Transverse colon (tissue), 4 donors: ENCODE results near the gene MMD. TPM values are rescaled to one million over a fixed set of nuclear protein-coding genes. Genes with fewer than 3 reads are reported as not detected.
"Not testable (repeated sequence)": the region's sequence is repeated elsewhere in the genome, so short reads cannot be mapped to it uniquely, and the experiment has no call there.

Source experiments
- DNase-seq: peaks from one replicate; pipeline ENCODE4 v3.0.0-alpha.2; 2019
- H3K27ac ChIP-seq, 4 donors: fragments of 200-600 bp; sonication (generic); 2 replicates each; pipeline ENCODE4 v1.5.1; 2016 to 2018; ENCODE audit warnings: inconsistent platforms in 4 of 4
- H3K27me3 ChIP-seq: fragments of 200-600 bp; sonication (generic); 2 replicates; pipeline ENCODE4 v1.5.1; 2017; ENCODE audit warnings: inconsistent platforms
- H3K36me3 ChIP-seq, 4 donors: fragments of 200-600 bp; sonication (generic); 2 replicates each; pipeline ENCODE4 v1.5.1; 2017 to 2019; ENCODE audit warnings: inconsistent platforms in 4 of 4
- H3K4me1 ChIP-seq, 4 donors: fragments of 200-600 bp; sonication (generic); 2 replicates each; pipeline ENCODE4 v1.5.1; 2017 to 2020; ENCODE audit warnings: inconsistent platforms in 4 of 4
- H3K4me3 ChIP-seq, 4 donors: fragments of 200-600 bp; sonication (generic); 1 replicate in 1 of 4; 2 replicates in 3 of 4; pipeline versions ENCODE4 v1.5.1 to v1.6.1; 2017 to 2019; ENCODE audit warnings: inconsistent platforms in 4 of 4
- H3K9me3 ChIP-seq, 2 donors: fragments of 200-600 bp; sonication (generic); 2 replicates each; pipeline ENCODE4 v1.5.1; 2017 to 2019; ENCODE audit warnings: inconsistent platforms in 2 of 2
- EP300 ChIP-seq: sonication (generic); formaldehyde crosslinking; IDR thresholded peaks from one replicate; pipeline ENCODE4 v1.6.1; 2017; ENCODE audit warnings: antibody characterized with exemption, low read depth
- POLR2A ChIP-seq: fragments of 450-650 bp; IDR thresholded peaks from one replicate; pipeline ENCODE4 v1.6.1; 2016; ENCODE audit warnings: antibody characterized with exemption, mild to moderate bottlenecking, moderate library complexity
- POLR2AphosphoS5 ChIP-seq, 3 donors: sonication (generic); formaldehyde crosslinking; IDR thresholded peaks; one replicate each; pipeline ENCODE4 v1.6.1; 2016; ENCODE audit warnings: antibody characterized with exemption in 3 of 3
- WGBS, 2 donors: methylation state at CpG; one replicate each; pipeline ENCODE4 v1.1.5; 2018; ENCODE audit warnings: low coverage in 1 of 2; 5-methylcytosine and 5-hydroxymethylcytosine counted together
- in situ Hi-C, 4 donors: fragments of 200-750 bp; cut with MboI; loops; one replicate each; pipeline versions ENCODE4 v1.15.0 to v1.15.1; 2017; ENCODE audit warnings: low sequenced_read_pairs in 3 of 4, low pct_ligation_motif_present in 1 of 4, low pct_unique_long_range_greater_than_20kb in 1 of 4
- intact Hi-C: fragments of 100-400 bp; cut with DNase I; formaldehyde crosslinking; loops from one replicate; pipeline ENCODE4 v1.15.1; 2023; ENCODE audit warnings: low total_unique reads
- total RNA-seq, 4 donors: library from RNA; depleted of rRNA; stranded (reverse); fragments of >200 nt; gene quantifications; one replicate each; pipeline ENCODE4 v1.1.0, GENCODE V29; 2016
- TF ChIP-seq, protein P1 (sequence below), 5 experiments: fragments of 200-600 bp in 3 of 5; fragments of 450-650 bp in 2 of 5; sonication (generic) in 3 of 5; IDR thresholded peaks; 1 replicate in 2 of 5; 2 replicates in 3 of 5; pipeline ENCODE4 v1.5.1; 2016 to 2017; ENCODE audit warnings: antibody characterized with exemption in 5 of 5, inconsistent platforms in 3 of 5, mild to moderate bottlenecking in 2 of 5, moderate library complexity in 1 of 5

MMD gene
- total RNA-seq, 4 donors from 2014 or later, result 4.8 to 18.9 (median 14.3) TPM

DNA sequence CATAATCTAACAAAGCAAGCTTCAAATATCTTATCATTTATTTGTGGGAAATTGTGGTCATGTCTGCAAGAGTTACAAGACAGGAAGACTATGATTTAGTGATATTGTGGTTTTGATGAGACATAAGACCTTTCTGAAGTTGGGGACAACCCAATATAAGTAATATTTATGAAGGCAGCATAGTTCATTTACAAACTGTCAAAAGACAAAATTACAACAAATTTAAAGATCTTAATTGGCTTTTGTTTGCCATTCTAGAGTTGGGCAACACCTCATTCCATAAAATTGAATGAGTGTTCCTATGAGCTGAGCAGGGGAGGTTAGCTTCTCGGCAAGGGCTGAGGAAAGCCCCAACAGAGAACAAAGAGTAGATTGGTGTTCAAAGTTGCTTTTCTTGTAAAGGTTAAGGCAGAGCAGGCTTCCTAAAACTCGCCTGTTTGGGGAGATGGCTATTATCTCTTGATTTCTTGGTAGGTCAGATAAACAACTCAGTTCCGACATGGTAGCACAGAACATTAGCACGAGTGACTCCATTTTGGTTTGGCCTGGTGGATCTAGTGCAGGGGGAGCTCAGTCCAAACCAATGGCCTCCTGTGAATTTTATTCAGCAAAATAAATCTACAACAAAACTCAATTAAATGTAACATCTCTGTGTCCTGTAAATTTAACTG is 10.9 kb upstream of the MMD start:
- H3K36me3 ChIP-seq, result no peaks in the 10 kb centered on the region
- H3K4me3 ChIP-seq, result no peak overlapping the region
- H3K9me3 ChIP-seq, result no peaks in the 10 kb centered on the region
- DNase-seq, result no peak
- TF ChIP-seq, protein P1, sequence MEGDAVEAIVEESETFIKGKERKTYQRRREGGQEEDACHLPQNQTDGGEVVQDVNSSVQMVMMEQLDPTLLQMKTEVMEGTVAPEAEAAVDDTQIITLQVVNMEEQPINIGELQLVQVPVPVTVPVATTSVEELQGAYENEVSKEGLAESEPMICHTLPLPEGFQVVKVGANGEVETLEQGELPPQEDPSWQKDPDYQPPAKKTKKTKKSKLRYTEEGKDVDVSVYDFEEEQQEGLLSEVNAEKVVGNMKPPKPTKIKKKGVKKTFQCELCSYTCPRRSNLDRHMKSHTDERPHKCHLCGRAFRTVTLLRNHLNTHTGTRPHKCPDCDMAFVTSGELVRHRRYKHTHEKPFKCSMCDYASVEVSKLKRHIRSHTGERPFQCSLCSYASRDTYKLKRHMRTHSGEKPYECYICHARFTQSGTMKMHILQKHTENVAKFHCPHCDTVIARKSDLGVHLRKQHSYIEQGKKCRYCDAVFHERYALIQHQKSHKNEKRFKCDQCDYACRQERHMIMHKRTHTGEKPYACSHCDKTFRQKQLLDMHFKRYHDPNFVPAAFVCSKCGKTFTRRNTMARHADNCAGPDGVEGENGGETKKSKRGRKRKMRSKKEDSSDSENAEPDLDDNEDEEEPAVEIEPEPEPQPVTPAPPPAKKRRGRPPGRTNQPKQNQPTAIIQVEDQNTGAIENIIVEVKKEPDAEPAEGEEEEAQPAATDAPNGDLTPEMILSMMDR (IDR thresholded peaks at IDR 0.05), result no peak
- TF ChIP-seq EP300 (no peak), POLR2A (no peak), POLR2AphosphoS5 (IDR thresholded peaks at IDR 0.05) (no peak)
- 38 to 66% methylated on average over 1 to 4 of the region's 4 CpGs for WGBS, 2 donors
- peaks cover 13 to 37% (median 29%) of the 10 kb centered on the region in 4 donors for H3K4me1 ChIP-seq
- peak overlapping the region; percentile 72 to 85 (median 81) for H3K27ac ChIP-seq
- intact Hi-C loops (no loop called here), in situ Hi-C loops (no loop called here)
- no peaks in the 10 kb centered on the region for H3K27me3 ChIP-seq

DNA sequence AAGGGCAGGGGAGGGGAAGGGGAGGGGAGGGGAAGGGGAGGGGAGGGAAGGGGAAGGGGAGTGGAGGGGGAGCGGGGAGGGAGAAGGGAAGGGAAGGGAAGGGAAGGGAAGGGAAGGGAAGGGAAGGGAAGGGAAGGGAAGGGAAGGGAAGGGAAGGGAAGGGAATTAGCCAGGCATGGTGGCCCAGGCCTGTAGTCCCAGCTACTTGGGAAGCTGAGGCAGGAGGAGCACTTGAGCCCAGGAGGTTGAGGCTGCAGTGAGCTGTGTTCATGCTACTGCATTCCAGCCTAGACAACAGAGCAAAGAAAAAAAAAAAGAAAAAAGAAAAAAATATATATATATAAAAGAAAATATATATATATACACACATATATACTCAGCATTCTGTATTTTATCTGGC is 10.3 kb upstream of the MMD start:
- no CpG with 5 or more reads among the region's 1 CpG for WGBS, 2 donors
- H3K9me3 ChIP-seq, DNase-seq, H3K36me3 ChIP-seq, H3K4me3 ChIP-seq, H3K27me3 ChIP-seq, intact Hi-C loops, H3K27ac ChIP-seq, in situ Hi-C loops: not testable (repeated sequence)
- peaks cover 13 to 37% (median 29%) of the 10 kb centered on the region in 4 donors for H3K4me1 ChIP-seq

DNA sequence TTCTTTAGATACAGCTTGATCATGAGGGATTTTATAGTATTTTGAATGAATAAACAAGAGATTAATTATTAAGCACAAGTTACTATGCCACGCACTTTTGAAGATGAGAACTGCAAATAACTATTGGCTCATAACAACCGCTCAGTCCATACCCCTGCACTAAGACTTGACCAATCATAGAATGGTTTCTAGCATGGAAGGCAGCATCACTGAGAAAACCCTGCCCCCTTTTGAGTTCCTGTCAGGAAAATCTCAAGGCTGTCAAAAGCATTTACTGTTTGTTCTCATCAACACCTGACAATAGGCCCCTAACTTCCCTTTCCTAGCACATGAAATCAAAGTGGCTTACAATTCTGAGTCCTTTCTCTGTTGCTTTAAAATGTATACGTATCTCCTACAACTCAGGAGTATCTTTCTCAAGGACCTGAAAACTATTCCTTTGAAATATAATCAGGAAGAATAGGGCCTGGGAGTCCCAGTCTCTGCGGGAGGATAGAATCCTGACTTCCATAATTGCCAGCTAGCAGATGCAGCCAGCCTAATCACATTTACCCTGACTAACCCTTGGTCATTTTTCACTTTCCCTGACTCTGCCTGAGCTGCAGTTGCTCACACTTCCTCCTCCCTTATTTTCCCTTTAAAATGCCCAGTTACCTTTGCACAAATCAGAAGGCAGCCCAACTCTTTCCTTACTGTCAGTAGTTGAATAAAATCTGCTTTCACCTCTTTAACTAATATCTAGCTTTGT is 9.1 kb upstream of the MMD start:
- Histone ChIP-seq H3K27me3 (no peaks in the 10 kb centered on the region), H3K27ac (peak overlapping the region in 3 of 4 donors; percentile 5 to 38 (median 20)), H3K36me3 (no peaks in the 10 kb centered on the region), H3K4me1 (peaks cover 13 to 37% (median 29%) of the 10 kb centered on the region in 4 donors), H3K4me3 (no peak overlapping the region), H3K9me3 (no peaks in the 10 kb centered on the region)
- TF ChIP-seq, protein P1 (IDR thresholded peaks at IDR 0.05), result no peak
- TF ChIP-seq EP300 (no peak), POLR2A (no peak), POLR2AphosphoS5 (IDR thresholded peaks at IDR 0.05) (no peak)
- WGBS, 2 donors, result 55 to 59% methylated on average over 4 of the region's 4 CpGs
- DNase-seq, result no peak
- in situ Hi-C loops, result no loop called here
- intact Hi-C loops, result no loop called here

DNA sequence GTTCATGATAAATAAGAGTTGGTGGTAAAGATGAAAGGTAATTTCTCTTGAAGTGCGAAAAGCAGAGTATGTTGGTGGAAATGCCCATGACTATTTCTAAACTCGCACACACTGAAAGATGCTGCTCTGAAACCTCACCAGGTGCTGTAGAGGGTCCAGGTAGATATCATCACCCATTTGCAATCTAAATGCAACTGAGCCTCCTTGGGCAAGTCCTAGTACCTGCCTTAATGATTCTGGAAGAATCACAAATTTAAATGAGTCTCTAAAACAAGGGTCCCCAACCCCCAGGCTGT is 5.9 kb upstream of the MMD start:
- 68 to 90% methylated on average over 2 of the region's 2 CpGs for WGBS, 2 donors
- Histone ChIP-seq H3K4me1 (peaks cover 2 to 27% (median 12%) of the 10 kb centered on the region in 4 donors), H3K27me3 (no peaks in the 10 kb centered on the region), H3K27ac (no peak overlapping the region), H3K9me3 (no peaks in the 10 kb centered on the region), H3K4me3 (no peak overlapping the region), H3K36me3 (no peaks in the 10 kb centered on the region)
- DNase-seq, result no peak
- in situ Hi-C loops, result no loop called here
- TF ChIP-seq EP300, result no peak
- TF ChIP-seq, protein P1 (IDR thresholded peaks at IDR 0.05), result no peak
- TF ChIP-seq POLR2A, result no peak
- no peak for TF ChIP-seq POLR2AphosphoS5 (IDR thresholded peaks at IDR 0.05)
- intact Hi-C loops, result no loop called here
